Measurements from ENCODE around the gene RAB27B.

Gene RAB27B

DNA sequence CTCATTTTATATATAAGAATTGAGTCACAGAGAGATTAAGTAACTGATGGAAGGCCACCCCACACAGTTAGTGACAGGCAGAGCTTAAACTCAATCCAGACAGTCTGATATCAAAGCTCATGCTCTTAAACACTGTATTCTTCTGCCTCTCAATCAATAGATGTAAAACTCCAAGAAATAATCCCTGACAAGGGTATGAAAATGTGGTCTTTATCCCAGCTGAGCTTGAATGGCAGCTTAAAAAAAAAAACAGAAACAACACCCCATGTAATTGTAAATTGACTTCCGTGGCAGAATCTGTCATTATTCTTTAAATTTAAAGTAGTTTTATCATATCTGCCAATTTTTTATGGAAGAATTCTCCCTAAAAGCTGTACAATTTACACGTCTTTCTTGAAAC, 60.1 kb downstream of the RAB27B start:
- H3K27ac ChIP-seq (ENCODE audit: low read depth, low read length): no peak overlapping the region
- no peaks in the 10 kb centered on the region for H3K27me3 ChIP-seq (ENCODE audit: control insufficient read depth in 1 of 2, insufficient read depth in 2 of 2, low read length in 2 of 2)
- no peaks in the 10 kb centered on the region for H3K9me3 ChIP-seq (ENCODE audit: low read length)
- no peak overlapping the region for H3K4me3 ChIP-seq (ENCODE audit: low read depth in 1 of 2, low read length in 2 of 2)
- H3K9ac ChIP-seq (ENCODE audit: low read length): no peak overlapping the region
- no peaks in the 10 kb centered on the region for H3K36me3 ChIP-seq (ENCODE audit: insufficient read depth, low read length)
- H3K4me1 ChIP-seq (ENCODE audit: insufficient read depth, low read length): no peaks in the 10 kb centered on the region

GRCh38 chr18:54888933-54889332, 60.7 kb downstream of the RAB27B start:
- no peaks in the 10 kb centered on the region for H3K9me3 ChIP-seq (ENCODE audit: low read length)
- no peaks in the 10 kb centered on the region for H3K27me3 ChIP-seq (ENCODE audit: control insufficient read depth in 1 of 2, insufficient read depth in 2 of 2, low read length in 2 of 2)
- no peaks in the 10 kb centered on the region for H3K4me1 ChIP-seq (ENCODE audit: insufficient read depth, low read length)
- no peaks in the 10 kb centered on the region for H3K36me3 ChIP-seq (ENCODE audit: insufficient read depth, low read length)
- no peak overlapping the region for H3K9ac ChIP-seq (ENCODE audit: low read length)
- H3K27ac ChIP-seq (ENCODE audit: low read depth, low read length): no peak overlapping the region
- H3K4me3 ChIP-seq (ENCODE audit: low read depth in 1 of 2, low read length in 2 of 2): no peak overlapping the region

- Histone ChIP-seq H3K9me3 (ENCODE audit: low read length) (no peaks in the 10 kb centered on the region), H3K27ac (ENCODE audit: low read depth, low read length) (no peak overlapping the region)
Measured at GRCh38 chr18:54899500-54899899, 71.2 kb downstream of the RAB27B start.

DNA sequence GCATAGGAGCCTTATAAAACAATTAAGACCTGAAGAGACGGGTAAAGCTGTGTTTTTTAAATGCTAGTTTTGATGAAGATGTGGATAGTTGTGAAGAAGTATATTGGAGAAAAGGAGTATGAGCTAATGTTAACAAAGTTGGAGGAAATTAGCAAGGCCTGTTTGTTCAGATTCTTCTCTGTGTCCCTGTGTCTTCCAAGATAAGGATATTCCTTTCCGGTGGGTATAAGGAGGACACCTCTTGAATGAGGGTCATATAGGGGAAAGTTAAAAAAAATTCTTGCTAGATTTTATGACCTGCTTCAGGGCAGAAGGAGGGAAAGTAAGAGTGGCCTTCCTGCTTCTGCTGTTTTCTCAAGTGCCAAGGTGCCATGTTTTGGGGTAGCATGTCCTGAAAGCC, 72.0 kb downstream of the RAB27B start:
- Histone ChIP-seq H3K9me3 (ENCODE audit: low read length) (no peaks in the 10 kb centered on the region), H3K4me3 (ENCODE audit: low read depth in 1 of 2, low read length in 2 of 2) (no peak overlapping the region), H3K36me3 (ENCODE audit: insufficient read depth, low read length) (no peaks in the 10 kb centered on the region), H3K27ac (ENCODE audit: low read depth, low read length) (no peak overlapping the region), H3K4me1 (ENCODE audit: insufficient read depth, low read length) (no peaks in the 10 kb centered on the region), H3K9ac (ENCODE audit: low read length) (no peak overlapping the region), H3K27me3 (ENCODE audit: control insufficient read depth in 1 of 2, insufficient read depth in 2 of 2, low read length in 2 of 2) (no peaks in the 10 kb centered on the region)

More at GRCh38 chr18:54899500-54899899, 71.2 kb downstream of the RAB27B start:
- H3K4me3 ChIP-seq (ENCODE audit: low read depth in 1 of 2, low read length in 2 of 2): no peak overlapping the region
- no peaks in the 10 kb centered on the region for H3K36me3 ChIP-seq (ENCODE audit: insufficient read depth, low read length)
- H3K4me1 ChIP-seq (ENCODE audit: insufficient read depth, low read length): no peaks in the 10 kb centered on the region
- no peak overlapping the region for H3K9ac ChIP-seq (ENCODE audit: low read length)
- no peaks in the 10 kb centered on the region for H3K27me3 ChIP-seq (ENCODE audit: control insufficient read depth in 1 of 2, insufficient read depth in 2 of 2, low read length in 2 of 2)

GRCh38 chr18:54904581-54904980, 76.3 kb downstream of the RAB27B start:
- H3K27ac ChIP-seq (ENCODE audit: low read depth, low read length): no peak overlapping the region
- H3K9ac ChIP-seq (ENCODE audit: low read length): no peak overlapping the region
- no peaks in the 10 kb centered on the region for H3K4me1 ChIP-seq (ENCODE audit: insufficient read depth, low read length)
- H3K4me3 ChIP-seq (ENCODE audit: low read depth in 1 of 2, low read length in 2 of 2): no peak overlapping the region
- no peaks in the 10 kb centered on the region for H3K9me3 ChIP-seq (ENCODE audit: low read length)
- no peaks in the 10 kb centered on the region for H3K27me3 ChIP-seq (ENCODE audit: control insufficient read depth in 1 of 2, insufficient read depth in 2 of 2, low read length in 2 of 2)
- no peaks in the 10 kb centered on the region for H3K36me3 ChIP-seq (ENCODE audit: insufficient read depth, low read length)

- Histone ChIP-seq H3K27me3 (ENCODE audit: control insufficient read depth in 1 of 2, insufficient read depth in 2 of 2, low read length in 2 of 2) (no peaks in the 10 kb centered on the region), H3K27ac (ENCODE audit: low read depth, low read length) (no peak overlapping the region), H3K4me3 (ENCODE audit: low read depth in 1 of 2, low read length in 2 of 2) (no peak overlapping the region), H3K36me3 (ENCODE audit: insufficient read depth, low read length) (no peaks in the 10 kb centered on the region), H3K9me3 (ENCODE audit: low read length) (no peaks in the 10 kb centered on the region), H3K4me1 (ENCODE audit: insufficient read depth, low read length) (no peaks in the 10 kb centered on the region), H3K9ac (ENCODE audit: low read length) (no peak overlapping the region)
Measured at GRCh38 chr18:54905629-54906028, 77.4 kb downstream of the RAB27B start.

- Histone ChIP-seq H3K4me3 (ENCODE audit: low read depth in 1 of 2, low read length in 2 of 2) (no peak overlapping the region), H3K27me3 (ENCODE audit: control insufficient read depth in 1 of 2, insufficient read depth in 2 of 2, low read length in 2 of 2) (no peaks in the 10 kb centered on the region)
Measured at GRCh38 chr18:54906331-54907185, 78.3 kb downstream of the RAB27B start.

DNA sequence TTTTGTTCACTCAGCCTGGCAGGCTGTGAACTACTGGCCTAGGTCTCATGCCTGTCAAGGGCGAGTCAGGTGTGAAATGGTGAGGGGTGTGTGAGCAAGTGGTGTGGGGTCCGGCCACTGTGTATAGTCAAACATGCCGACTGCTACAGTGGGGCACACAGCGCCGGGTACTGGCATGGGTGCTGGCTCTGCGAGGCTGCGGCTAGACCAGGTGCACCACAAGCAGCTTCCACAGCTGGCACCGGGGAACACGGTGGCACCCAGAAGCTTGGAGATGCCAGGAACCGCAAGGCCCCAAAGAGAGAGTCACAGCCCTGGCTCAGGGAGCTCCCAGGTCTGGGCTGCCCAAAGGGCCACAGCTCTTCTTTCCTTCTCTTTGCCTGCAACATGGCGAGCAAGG, 81.3 kb downstream of the RAB27B start:
- Histone ChIP-seq H3K9me3 (ENCODE audit: low read length) (no peaks in the 10 kb centered on the region), H3K4me1 (ENCODE audit: insufficient read depth, low read length) (no peaks in the 10 kb centered on the region), H3K4me3 (ENCODE audit: low read depth in 1 of 2, low read length in 2 of 2) (no peak overlapping the region), H3K9ac (ENCODE audit: low read length) (no peak overlapping the region), H3K27ac (ENCODE audit: low read depth, low read length) (no peak overlapping the region), H3K27me3 (ENCODE audit: control insufficient read depth in 1 of 2, insufficient read depth in 2 of 2, low read length in 2 of 2) (no peaks in the 10 kb centered on the region), H3K36me3 (ENCODE audit: insufficient read depth, low read length) (no peaks in the 10 kb centered on the region)

More at GRCh38 chr18:54906331-54907185, 78.3 kb downstream of the RAB27B start:
- no peaks in the 10 kb centered on the region for H3K4me1 ChIP-seq (ENCODE audit: insufficient read depth, low read length)
- H3K9ac ChIP-seq (ENCODE audit: low read length): no peak overlapping the region
- no peaks in the 10 kb centered on the region for H3K9me3 ChIP-seq (ENCODE audit: low read length)
- H3K27ac ChIP-seq (ENCODE audit: low read depth, low read length): no peak overlapping the region
- H3K36me3 ChIP-seq (ENCODE audit: insufficient read depth, low read length): no peaks in the 10 kb centered on the region

- no peaks in the 10 kb centered on the region for H3K27me3 ChIP-seq (ENCODE audit: control insufficient read depth in 1 of 2, insufficient read depth in 2 of 2, low read length in 2 of 2)
- H3K9ac ChIP-seq (ENCODE audit: low read length): no peak overlapping the region
- no peaks in the 10 kb centered on the region for H3K9me3 ChIP-seq (ENCODE audit: low read length)
- no peak overlapping the region for H3K27ac ChIP-seq (ENCODE audit: low read depth, low read length)
- H3K4me3 ChIP-seq (ENCODE audit: low read depth in 1 of 2, low read length in 2 of 2): no peak overlapping the region
- no peaks in the 10 kb centered on the region for H3K4me1 ChIP-seq (ENCODE audit: insufficient read depth, low read length)
- no peaks in the 10 kb centered on the region for H3K36me3 ChIP-seq (ENCODE audit: insufficient read depth, low read length)
Measured at GRCh38 chr18:54910161-54910919, 82.1 kb downstream of the RAB27B start.

- H3K9ac ChIP-seq (ENCODE audit: low read length): no peak overlapping the region
- H3K36me3 ChIP-seq (ENCODE audit: insufficient read depth, low read length): no peaks in the 10 kb centered on the region
Measured at GRCh38 chr18:54911551-54911950, 83.3 kb downstream of the RAB27B start.

GRCh38 chr18:54914816-54915215, 86.5 kb downstream of the RAB27B start:
- no peaks in the 10 kb centered on the region for H3K36me3 ChIP-seq (ENCODE audit: insufficient read depth, low read length)
- no peak overlapping the region for H3K27ac ChIP-seq (ENCODE audit: low read depth, low read length)
- H3K4me3 ChIP-seq (ENCODE audit: low read depth in 1 of 2, low read length in 2 of 2): no peak overlapping the region
- H3K9me3 ChIP-seq (ENCODE audit: low read length): no peaks in the 10 kb centered on the region
- no peaks in the 10 kb centered on the region for H3K4me1 ChIP-seq (ENCODE audit: insufficient read depth, low read length)
- no peaks in the 10 kb centered on the region for H3K27me3 ChIP-seq (ENCODE audit: control insufficient read depth in 1 of 2, insufficient read depth in 2 of 2, low read length in 2 of 2)
- no peak overlapping the region for H3K9ac ChIP-seq (ENCODE audit: low read length)

More at GRCh38 chr18:54911551-54911950, 83.3 kb downstream of the RAB27B start:
- Histone ChIP-seq H3K4me1 (ENCODE audit: insufficient read depth, low read length) (no peaks in the 10 kb centered on the region), H3K27me3 (ENCODE audit: control insufficient read depth in 1 of 2, insufficient read depth in 2 of 2, low read length in 2 of 2) (no peaks in the 10 kb centered on the region), H3K27ac (ENCODE audit: low read depth, low read length) (no peak overlapping the region), H3K9me3 (ENCODE audit: low read length) (no peaks in the 10 kb centered on the region), H3K4me3 (ENCODE audit: low read depth in 1 of 2, low read length in 2 of 2) (no peak overlapping the region)
